Cardiac fibroblast (primary cell): ENCODE measurements around the gene NAAA.
"Not testable (repeated sequence)": the region's sequence is repeated elsewhere in the genome, so short reads cannot be mapped to it uniquely, and the experiment has no call there.

ENCODE experiments used
- DNase-seq, 2 donors: peaks; one replicate each; pipeline versions ENCODE4 v3.0.0 to v3.0.0-alpha.2; 2010; ENCODE audit warnings: low read depth in 2 of 2
- H3K4me3 ChIP-seq, 2 donors: replicated peaks in 1 of 2; 1 replicate in 1 of 2; 2 replicates in 1 of 2; pipeline ENCODE4 v1.5.1; 2011; ENCODE audit warnings: low read depth in 2 of 2, low read length in 2 of 2, mild to moderate bottlenecking in 2 of 2, moderate library complexity in 1 of 2
- CTCF ChIP-seq: IDR thresholded peaks from one replicate; pipeline ENCODE4 v1.5.1; 2011; ENCODE audit warnings: low read depth, mild to moderate bottlenecking, low read length, inconsistent platforms

NAAA gene

DNA sequence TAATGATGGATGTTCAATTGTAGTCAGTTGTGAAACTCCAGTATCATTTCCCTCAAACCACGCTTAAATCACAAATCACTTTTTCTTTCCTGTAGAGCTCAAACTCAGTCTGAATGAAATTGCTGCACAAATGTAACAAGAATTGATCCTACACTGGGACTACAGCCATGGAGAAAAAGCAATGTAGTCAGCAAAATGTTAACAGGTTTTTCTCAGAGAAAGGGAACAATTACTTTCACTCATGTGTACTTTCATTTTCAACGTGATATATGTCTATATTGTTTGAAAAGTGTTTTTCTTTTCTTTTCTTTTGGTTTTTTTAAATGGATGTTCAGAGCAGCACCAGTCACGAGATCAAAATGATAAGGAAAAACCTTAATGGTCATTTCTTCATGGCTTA is 27.3 kb upstream of the NAAA start:
- H3K4me3 ChIP-seq, result no peak overlapping the region
- no peak for DNase-seq
- no peak for TF ChIP-seq CTCF

GRCh38 chr4:75963558-75963957 is 22.7 kb upstream of the NAAA start:
- DNase-seq, result no peak
- H3K4me3 ChIP-seq, result no peak overlapping the region
- TF ChIP-seq CTCF, result no peak

- H3K4me3 ChIP-seq, DNase-seq: not testable (repeated sequence)
These were observed 21.3 kb upstream of the NAAA start for GRCh38 chr4:75962072-75962471.

DNA sequence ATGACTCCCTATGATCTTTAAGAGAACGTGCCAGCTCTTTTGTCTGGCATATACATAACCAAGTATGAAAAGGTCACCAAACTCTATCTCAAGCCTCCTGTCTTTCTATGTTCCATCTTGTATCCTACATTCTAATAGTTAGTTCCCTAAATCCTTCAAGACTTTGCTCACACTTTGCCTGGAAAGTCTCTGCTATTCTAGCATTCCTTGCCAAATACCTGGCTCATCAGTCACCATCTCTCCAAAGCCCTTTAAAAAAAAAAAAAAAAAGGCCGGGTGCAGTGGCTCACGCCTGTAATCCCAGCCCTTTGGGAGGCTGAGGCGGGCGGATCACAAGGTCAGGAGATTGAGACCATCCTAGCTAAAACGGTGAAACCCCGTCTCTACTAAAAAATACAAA is 17.7 kb upstream of the NAAA start:
- peak in 1 of 2 donors; percentile 18 for DNase-seq

GRCh38 chr4:75954811-75955210 is 14.0 kb upstream of the NAAA start:
- DNase-seq, H3K4me3 ChIP-seq: not testable (repeated sequence)

More for the DNA sequence above, 17.7 kb upstream of the NAAA start:
- H3K4me3 ChIP-seq, result not testable (repeated sequence)

DNA sequence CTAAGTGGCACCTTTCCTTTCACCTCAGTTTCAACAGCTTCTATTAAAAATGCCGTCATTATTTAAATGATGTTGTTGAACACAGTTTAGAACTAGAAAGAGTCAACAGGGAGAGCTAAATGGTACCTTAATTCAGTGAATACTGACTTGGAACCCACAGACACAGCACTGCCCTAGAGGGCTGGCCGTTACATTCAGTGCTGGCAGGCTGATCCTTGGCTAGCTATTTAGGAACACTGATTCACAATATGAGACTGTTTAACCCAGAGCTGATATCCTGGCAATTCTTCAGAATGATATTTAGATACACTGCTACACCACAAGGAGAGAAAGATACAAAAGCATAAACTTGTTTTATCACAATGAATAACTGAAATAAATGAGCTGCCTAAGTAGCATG is 12.7 kb upstream of the NAAA start:
- TF ChIP-seq CTCF, result no peak
- no peak for DNase-seq
- H3K4me3 ChIP-seq, result no peak overlapping the region

- no peak overlapping the region for H3K4me3 ChIP-seq
- no peak for DNase-seq
- TF ChIP-seq CTCF, result no peak
These were observed 9.5 kb upstream of the NAAA start for GRCh38 chr4:75950213-75950815.

GRCh38 chr4:75948822-75949444 is 8.1 kb upstream of the NAAA start:
- no peak for TF ChIP-seq CTCF
- no peak for DNase-seq
- no peak overlapping the region for H3K4me3 ChIP-seq
